Mesendoderm (in vitro differentiated cells): Measurements from ENCODE around the gene PLEKHA1.

Experiments
- DNase-seq: peaks from one replicate; pipeline ENCODE4 v3.0.0; 2013
- H2AK5ac ChIP-seq: 2 replicates; pipeline ENCODE4 v1.6.1; 2013; ENCODE audit warnings: low read length, inconsistent platforms
- H2BK120ac ChIP-seq: 2 replicates; pipeline ENCODE4 v1.6.1; 2013; ENCODE audit warnings: low read depth, mild to moderate bottlenecking, low read length, moderate library complexity, mixed read lengths
- H2BK15ac ChIP-seq: replicated peaks from 2 replicates; pipeline ENCODE4 v1.6.1; 2013; ENCODE audit warnings: low read depth, mild to moderate bottlenecking, moderate library complexity
- H2BK5ac ChIP-seq: 2 replicates; pipeline ENCODE4 v1.6.1; 2013; ENCODE audit warnings: low read length, inconsistent platforms
- H3K18ac ChIP-seq: 2 replicates; pipeline ENCODE4 v1.6.1; 2013; ENCODE audit warnings: mild to moderate bottlenecking, low read length, mixed read lengths
- H3K23ac ChIP-seq: one replicate; pipeline ENCODE4 v1.6.1; 2013; ENCODE audit warnings: low read length
- H3K27ac ChIP-seq: 2 replicates; pipeline ENCODE4 v1.5.1; 2013; ENCODE audit warnings: low read depth, mild to moderate bottlenecking, inconsistent platforms, low read length, moderate library complexity
- H3K27me3 ChIP-seq: 2 replicates; pipeline ENCODE4 v1.6.1; 2013; ENCODE audit warnings: low read length, control low read depth, mild to moderate bottlenecking, inconsistent platforms; ENCODE audit not compliant: insufficient read depth, poor library complexity
- H3K36me3 ChIP-seq: 2 replicates; pipeline ENCODE4 v1.6.1; 2013; ENCODE audit warnings: low read length, inconsistent platforms; ENCODE audit not compliant: control insufficient read depth, insufficient read depth
- H3K4ac ChIP-seq: one replicate; pipeline ENCODE4 v1.6.1; 2013; ENCODE audit warnings: low read depth, mild to moderate bottlenecking, low read length, moderate library complexity
- H3K4me1 ChIP-seq: 2 replicates; pipeline ENCODE4 v1.6.1; 2013; ENCODE audit warnings: low read depth, low read length, inconsistent platforms; ENCODE audit not compliant: control insufficient read depth
- H3K4me2 ChIP-seq: 2 replicates; pipeline ENCODE4 v1.6.1; 2013; ENCODE audit warnings: low read length
- H3K4me3 ChIP-seq: 2 replicates; pipeline ENCODE4 v1.5.1; 2013; ENCODE audit warnings: mild to moderate bottlenecking, low read length
- H3K56ac ChIP-seq: one replicate; pipeline ENCODE4 v1.6.1; 2013; ENCODE audit warnings: low read length
- H3K79me1 ChIP-seq: 2 replicates; pipeline ENCODE4 v1.6.1; 2013; ENCODE audit warnings: low read length, inconsistent platforms
- H3K79me2 ChIP-seq: 2 replicates; pipeline ENCODE4 v1.6.1; 2013; ENCODE audit warnings: mild to moderate bottlenecking, low read length; ENCODE audit not compliant: control insufficient read depth, insufficient read depth
- H3K9ac ChIP-seq: 2 replicates; pipeline ENCODE4 v1.6.1; 2013; ENCODE audit warnings: low read length, inconsistent platforms
- H4K5ac ChIP-seq: one replicate; pipeline ENCODE4 v1.6.1; 2013; ENCODE audit warnings: low read length
- H4K8ac ChIP-seq: one replicate; pipeline ENCODE4 v1.6.1; 2013; ENCODE audit warnings: low read depth, mild to moderate bottlenecking, control low read depth, low read length, moderate library complexity
- WGBS: extraction: QIAGEN DNeasy Blood & Tissue Kit; methylation state at CpG from one replicate; pipeline ENCODE4 v1.1.7; 2013; ENCODE audit warnings: low lambda C conversion rate, missing lambda C conversion rate; ENCODE audit not compliant: insufficient coverage; ENCODE audit errors: extremely low coverage; 5-methylcytosine and 5-hydroxymethylcytosine counted together

Gene PLEKHA1

DNA sequence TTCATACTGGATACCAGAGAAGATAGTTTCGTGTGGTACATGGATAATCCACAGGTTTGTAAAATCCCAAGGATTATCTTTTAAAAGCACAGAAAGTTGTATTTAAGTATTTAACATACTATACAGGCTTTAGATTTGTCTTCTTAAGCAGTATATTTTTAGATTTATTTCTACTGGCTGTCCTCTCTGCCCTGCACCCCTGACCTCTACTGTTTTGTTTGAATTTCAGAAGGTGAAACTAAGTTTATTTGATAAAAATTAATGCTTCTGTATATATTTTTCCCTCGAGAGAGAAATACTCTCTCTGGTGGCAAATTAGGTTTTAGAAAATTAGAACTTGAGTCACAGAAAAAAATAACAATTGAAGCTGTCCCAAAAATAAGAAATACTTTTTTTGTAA, 18.8 kb downstream of the PLEKHA1 start:
- no CpG with 5 or more reads among the region's 2 CpGs for WGBS
- no peak overlapping the region for H2BK15ac ChIP-seq

DNA sequence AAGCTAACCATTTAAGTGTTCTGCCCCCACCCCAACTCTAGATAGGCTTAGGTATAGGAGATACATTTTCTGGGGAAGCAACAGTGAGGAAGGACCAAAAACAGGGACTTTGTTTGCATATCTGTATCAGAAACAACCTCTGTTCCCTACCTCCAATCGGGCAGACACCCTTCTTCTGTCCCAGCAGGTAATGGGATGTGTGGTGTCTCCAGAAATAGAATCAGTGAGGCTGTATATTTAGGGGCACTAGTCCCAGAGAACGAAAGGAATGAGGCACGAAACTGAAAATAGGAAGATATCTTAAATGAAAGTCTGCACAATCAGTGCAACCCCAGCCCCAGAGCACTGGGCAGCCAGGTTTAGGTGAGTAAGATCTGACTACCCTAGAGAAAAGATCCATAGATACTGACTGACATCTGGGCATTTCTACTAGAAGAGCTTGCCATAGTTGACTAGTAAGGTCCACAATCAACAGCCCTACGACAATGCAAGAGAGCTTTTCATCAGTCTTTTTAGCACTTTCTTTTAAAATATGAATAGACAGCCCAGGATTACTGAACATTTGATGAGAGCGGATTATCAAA, 28.1 kb downstream of the PLEKHA1 start:
- no peaks in the 10 kb centered on the region for H3K27me3 ChIP-seq
- no peaks in the 10 kb centered on the region for H3K79me2 ChIP-seq
- no peak overlapping the region for H4K5ac ChIP-seq
- no peak overlapping the region for H2BK15ac ChIP-seq
- no peak overlapping the region for H3K23ac ChIP-seq
- H3K36me3 ChIP-seq, result no peaks in the 10 kb centered on the region
- no peaks in the 10 kb centered on the region for H3K4me1 ChIP-seq
- H3K4me3 ChIP-seq, result no peak overlapping the region
- H3K27ac ChIP-seq, result no peak overlapping the region
- H3K4ac ChIP-seq, result no peak overlapping the region
- no peak overlapping the region for H3K56ac ChIP-seq
- WGBS, result no CpG with 5 or more reads among the region's 5 CpGs
- no peak overlapping the region for H4K8ac ChIP-seq
- H3K79me1 ChIP-seq, result no peaks in the 10 kb centered on the region
- no peak for DNase-seq
- no peak overlapping the region for H2BK120ac ChIP-seq
- no peak overlapping the region for H2AK5ac ChIP-seq
- no peak overlapping the region for H2BK5ac ChIP-seq
- no peak overlapping the region for H3K9ac ChIP-seq
- no peak overlapping the region for H3K18ac ChIP-seq
- no peak overlapping the region for H3K4me2 ChIP-seq

More for the DNA sequence above, 18.8 kb downstream of the PLEKHA1 start:
- H3K9ac ChIP-seq, result no peak overlapping the region
- H3K4me2 ChIP-seq, result no peak overlapping the region
- H2AK5ac ChIP-seq, result no peak overlapping the region
- no peak overlapping the region for H2BK5ac ChIP-seq
- H3K4me1 ChIP-seq, result no peaks in the 10 kb centered on the region
- no peak for DNase-seq
- no peak overlapping the region for H3K18ac ChIP-seq
- no peak overlapping the region for H3K4ac ChIP-seq
- no peak overlapping the region for H4K8ac ChIP-seq
- no peaks in the 10 kb centered on the region for H3K36me3 ChIP-seq
- H2BK120ac ChIP-seq, result no peak overlapping the region
- H3K79me2 ChIP-seq, result no peaks in the 10 kb centered on the region
- H3K4me3 ChIP-seq, result no peak overlapping the region
- no peak overlapping the region for H3K23ac ChIP-seq
- no peak overlapping the region for H3K27ac ChIP-seq
- H3K79me1 ChIP-seq, result no peaks in the 10 kb centered on the region
- H4K5ac ChIP-seq, result no peak overlapping the region
- no peaks in the 10 kb centered on the region for H3K27me3 ChIP-seq
- no peak overlapping the region for H3K56ac ChIP-seq

DNA sequence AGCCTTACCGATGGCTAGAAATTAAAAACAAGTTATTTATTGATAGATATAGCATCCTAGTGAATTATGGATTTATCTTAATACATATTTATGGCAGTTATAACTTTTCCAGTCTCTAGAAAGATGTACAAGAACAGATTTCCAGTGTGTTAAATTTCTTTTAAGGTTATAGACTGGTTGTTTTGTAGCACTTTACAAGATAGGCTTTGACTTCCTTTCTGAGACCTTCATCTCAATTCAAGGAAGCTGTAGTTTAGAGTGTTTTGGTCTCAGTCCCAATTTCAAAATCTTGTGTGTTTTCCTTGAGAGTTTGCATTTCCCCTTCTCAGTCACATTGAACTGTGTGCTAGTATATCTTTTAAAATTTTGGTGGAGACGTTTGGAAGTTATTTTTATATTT, 30.1 kb downstream of the PLEKHA1 start:
- Histone ChIP-seq H3K4me1 (no peaks in the 10 kb centered on the region), H3K27ac (no peak overlapping the region), H2BK5ac (no peak overlapping the region), H4K8ac (no peak overlapping the region), H3K4me2 (no peak overlapping the region), H3K79me1 (no peaks in the 10 kb centered on the region), H3K9ac (no peak overlapping the region), H2BK15ac (no peak overlapping the region), H4K5ac (no peak overlapping the region), H3K18ac (no peak overlapping the region), H3K23ac (no peak overlapping the region), H3K56ac (no peak overlapping the region), H3K27me3 (no peaks in the 10 kb centered on the region), H3K4ac (no peak overlapping the region), H3K79me2 (no peaks in the 10 kb centered on the region), H2BK120ac (no peak overlapping the region), H2AK5ac (no peak overlapping the region), H3K4me3 (no peak overlapping the region), H3K36me3 (no peaks in the 10 kb centered on the region)
- no peak for DNase-seq
- WGBS, result no CpG with 5 or more reads among the region's 2 CpGs

DNA sequence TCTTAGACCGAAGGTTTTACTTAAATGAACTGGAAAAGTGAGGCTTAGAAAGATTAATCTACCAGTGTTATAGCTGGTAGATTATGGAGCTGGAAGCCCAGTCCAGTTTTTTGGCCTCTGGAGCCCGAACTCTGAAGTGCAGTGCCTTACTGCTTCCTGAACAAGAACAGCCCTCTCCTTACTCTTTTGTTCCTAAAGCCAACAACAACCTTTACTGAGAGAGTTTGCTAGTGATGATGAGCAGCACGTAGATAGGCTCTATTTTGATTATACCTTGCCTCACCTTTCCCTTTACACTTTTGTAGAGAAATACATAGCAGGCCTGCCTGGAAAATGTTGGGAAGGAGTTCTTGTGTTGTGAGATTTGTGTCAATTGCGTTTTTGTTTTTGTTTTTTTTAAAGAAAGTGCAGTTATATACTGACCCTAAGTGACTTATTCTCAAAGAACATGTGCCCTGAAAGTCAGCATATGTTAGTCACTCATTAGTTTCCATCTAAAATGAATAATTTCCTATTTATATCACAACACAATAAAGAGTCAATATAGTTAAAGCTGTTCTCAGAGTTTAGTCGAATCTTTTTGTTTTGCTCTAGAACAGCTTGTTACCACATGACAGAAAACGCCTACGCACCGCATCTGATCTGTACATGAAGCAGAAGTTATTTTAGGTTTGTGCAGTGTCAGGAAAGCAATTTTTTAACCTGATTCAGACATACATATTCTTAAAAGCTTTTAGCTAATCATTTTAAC, 33.0 kb downstream of the PLEKHA1 start:
- Histone ChIP-seq H2BK15ac (no peak overlapping the region), H2BK5ac (no peak overlapping the region), H3K4me3 (no peak overlapping the region), H3K79me1 (no peaks in the 10 kb centered on the region), H3K4me2 (no peak overlapping the region), H4K8ac (no peak overlapping the region), H3K56ac (no peak overlapping the region), H3K36me3 (no peaks in the 10 kb centered on the region), H3K79me2 (no peaks in the 10 kb centered on the region), H3K23ac (no peak overlapping the region), H4K5ac (no peak overlapping the region), H2BK120ac (no peak overlapping the region), H2AK5ac (no peak overlapping the region), H3K9ac (no peak overlapping the region), H3K18ac (no peak overlapping the region), H3K27me3 (no peaks in the 10 kb centered on the region), H3K4ac (no peak overlapping the region), H3K4me1 (no peaks in the 10 kb centered on the region), H3K27ac (no peak overlapping the region)
- WGBS, result no CpG with 5 or more reads among the region's 8 CpGs
- DNase-seq, result no peak

DNA sequence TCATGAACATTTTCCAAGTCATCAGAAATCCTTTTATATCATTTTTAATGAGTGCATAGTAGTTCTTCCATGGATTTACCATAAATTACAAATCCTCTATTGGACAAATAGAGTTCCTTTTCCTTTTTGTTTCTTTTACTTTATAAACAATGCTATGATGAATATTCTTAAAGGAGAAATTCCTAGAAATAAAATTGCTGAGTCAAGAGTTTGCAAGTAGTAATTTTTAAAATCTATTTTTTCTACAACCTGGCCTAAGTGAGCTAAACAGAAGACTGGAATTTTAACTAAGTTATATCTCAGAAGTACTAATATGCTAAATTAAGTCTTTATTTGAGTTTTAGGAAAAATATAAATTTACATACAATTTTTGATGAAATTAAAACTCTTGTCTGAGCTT, 38.8 kb downstream of the PLEKHA1 start:
- no peak overlapping the region for H3K18ac ChIP-seq

DNA sequence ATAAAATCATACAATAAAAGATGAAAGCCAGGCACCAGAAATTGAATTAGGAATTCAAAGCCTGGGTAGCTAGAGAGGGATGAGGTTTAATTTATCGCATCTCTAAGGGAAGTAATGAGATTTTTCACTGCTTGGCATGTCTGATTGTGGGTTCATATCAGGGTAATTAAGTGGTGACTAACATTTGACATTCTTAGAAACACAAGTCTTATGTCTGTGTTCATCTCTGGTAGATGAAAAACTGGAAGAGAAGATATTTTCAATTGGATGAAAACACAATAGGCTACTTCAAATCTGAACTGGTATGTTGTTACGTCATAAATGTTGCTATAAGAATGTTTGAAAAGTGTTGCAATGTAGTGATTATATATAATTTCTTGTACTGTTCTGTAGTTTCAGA, 43.2 kb downstream of the PLEKHA1 start:
- H3K4me2 ChIP-seq, result no peak overlapping the region
- no CpG with 5 or more reads among the region's 2 CpGs for WGBS
- no peaks in the 10 kb centered on the region for H3K27me3 ChIP-seq
- no peak overlapping the region for H2AK5ac ChIP-seq
- no peak for DNase-seq
- no peak overlapping the region for H3K4me3 ChIP-seq
- no peaks in the 10 kb centered on the region for H3K4me1 ChIP-seq
- no peak overlapping the region for H3K56ac ChIP-seq
- H3K79me1 ChIP-seq, result no peaks in the 10 kb centered on the region
- H2BK15ac ChIP-seq, result no peak overlapping the region
- H2BK120ac ChIP-seq, result no peak overlapping the region
- no peak overlapping the region for H4K5ac ChIP-seq
- no peak overlapping the region for H3K9ac ChIP-seq
- H3K4ac ChIP-seq, result no peak overlapping the region
- H3K79me2 ChIP-seq, result no peaks in the 10 kb centered on the region
- no peak overlapping the region for H3K18ac ChIP-seq
- H3K36me3 ChIP-seq, result no peaks in the 10 kb centered on the region
- no peak overlapping the region for H3K27ac ChIP-seq
- H4K8ac ChIP-seq, result no peak overlapping the region
- H3K23ac ChIP-seq, result no peak overlapping the region
- H2BK5ac ChIP-seq, result no peak overlapping the region

More for the DNA sequence above, 38.8 kb downstream of the PLEKHA1 start:
- H4K8ac ChIP-seq, result no peak overlapping the region
- H3K79me2 ChIP-seq, result no peaks in the 10 kb centered on the region
- no peak overlapping the region for H4K5ac ChIP-seq
- no peak overlapping the region for H2BK5ac ChIP-seq
- no peak overlapping the region for H2AK5ac ChIP-seq
- H3K56ac ChIP-seq, result no peak overlapping the region
- H3K4me1 ChIP-seq, result no peaks in the 10 kb centered on the region
- H3K27me3 ChIP-seq, result no peaks in the 10 kb centered on the region
- no peak for DNase-seq
- no peaks in the 10 kb centered on the region for H3K79me1 ChIP-seq
- H3K4me3 ChIP-seq, result no peak overlapping the region
- no peak overlapping the region for H3K4me2 ChIP-seq
- no peak overlapping the region for H3K9ac ChIP-seq
- no peak overlapping the region for H3K4ac ChIP-seq
- no peak overlapping the region for H3K23ac ChIP-seq
- H2BK120ac ChIP-seq, result no peak overlapping the region
- H2BK15ac ChIP-seq, result no peak overlapping the region
- no peaks in the 10 kb centered on the region for H3K36me3 ChIP-seq
- no peak overlapping the region for H3K27ac ChIP-seq
